Measurements from ENCODE around the gene BTBD2.

The BTBD2 gene

DNA sequence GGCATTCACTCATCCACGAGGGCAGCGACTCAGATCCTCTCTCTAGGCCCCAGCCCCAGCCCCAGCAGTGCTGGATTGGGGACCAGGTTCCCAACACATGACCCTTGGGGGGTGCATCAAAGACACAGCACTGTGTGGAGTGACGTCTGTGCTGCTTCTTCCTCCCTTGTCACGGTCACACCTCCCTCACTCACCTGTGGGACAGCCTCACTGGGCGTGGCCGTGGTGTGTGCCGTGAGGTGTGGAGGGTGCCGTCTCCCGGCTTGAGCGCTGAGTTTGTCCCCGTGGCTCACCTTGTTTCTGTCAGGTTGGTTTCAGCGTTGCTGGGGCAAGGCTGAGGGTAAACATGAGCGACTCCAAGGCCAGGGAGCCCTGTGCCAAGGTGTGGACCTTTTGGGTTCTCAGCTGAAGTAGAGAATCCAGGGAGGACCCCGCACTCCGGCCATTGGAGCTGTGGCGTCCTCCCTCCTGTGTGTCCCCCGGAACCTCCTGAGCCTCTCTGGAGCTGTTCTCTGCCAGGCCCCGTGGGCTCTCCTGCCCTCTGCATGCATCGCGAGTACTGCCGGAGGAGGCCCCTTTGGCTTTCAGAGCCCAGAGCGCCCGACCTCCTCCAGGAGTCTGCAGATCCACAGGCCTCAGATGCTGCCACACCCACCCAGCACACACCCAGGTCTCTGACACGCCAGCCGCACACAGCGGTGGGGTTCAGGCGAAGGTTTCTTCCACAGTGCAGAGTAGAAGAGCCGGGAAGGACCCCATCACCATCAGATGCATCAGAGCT is 40.9 kb downstream of the BTBD2 start:
- TF ChIP-seq FOXM1 (IDR thresholded peaks at IDR 0.05; ENCODE audit: borderline replicate concordance) (no peak), LEF1 (IDR thresholded peaks at IDR 0.05; ENCODE audit: borderline replicate concordance) (no peak), CTBP1 (IDR thresholded peaks at IDR 0.05; ENCODE audit: borderline replicate concordance) (no peak), HDGF (IDR thresholded peaks at IDR 0.05; ENCODE audit: borderline replicate concordance) (no peak), ZNF384 (IDR thresholded peaks at IDR 0.05) (no peak), NFRKB (IDR thresholded peaks at IDR 0.05) (no peak), SP1 (IDR thresholded peaks at IDR 0.05) (no peak), FOXK2 (IDR thresholded peaks at IDR 0.05) (no peak), BHLHE40 (IDR thresholded peaks at IDR 0.05; ENCODE audit: borderline replicate concordance) (no peak), ARNT (IDR thresholded peaks at IDR 0.05) (no peak), FOXA1 (IDR thresholded peaks at IDR 0.05) (no peak), L3MBTL2 (conservative IDR thresholded peaks at IDR 0.05) (no peak), SUZ12 (IDR thresholded peaks at IDR 0.05) (no peak), TARDBP (IDR thresholded peaks at IDR 0.05) (no peak), ELF4 (IDR thresholded peaks at IDR 0.05) (no peak)
- TF ChIP-seq, protein P1, sequence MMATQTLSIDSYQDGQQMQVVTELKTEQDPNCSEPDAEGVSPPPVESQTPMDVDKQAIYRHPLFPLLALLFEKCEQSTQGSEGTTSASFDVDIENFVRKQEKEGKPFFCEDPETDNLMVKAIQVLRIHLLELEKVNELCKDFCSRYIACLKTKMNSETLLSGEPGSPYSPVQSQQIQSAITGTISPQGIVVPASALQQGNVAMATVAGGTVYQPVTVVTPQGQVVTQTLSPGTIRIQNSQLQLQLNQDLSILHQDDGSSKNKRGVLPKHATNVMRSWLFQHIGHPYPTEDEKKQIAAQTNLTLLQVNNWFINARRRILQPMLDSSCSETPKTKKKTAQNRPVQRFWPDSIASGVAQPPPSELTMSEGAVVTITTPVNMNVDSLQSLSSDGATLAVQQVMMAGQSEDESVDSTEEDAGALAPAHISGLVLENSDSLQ (IDR thresholded peaks at IDR 0.05) = no peak
- CTCF ChIA-PET = no interaction called here
- DNase-seq (ENCODE audit: extremely low spot score) = no peak
- POLR2A ChIA-PET = no interaction called here

DNA sequence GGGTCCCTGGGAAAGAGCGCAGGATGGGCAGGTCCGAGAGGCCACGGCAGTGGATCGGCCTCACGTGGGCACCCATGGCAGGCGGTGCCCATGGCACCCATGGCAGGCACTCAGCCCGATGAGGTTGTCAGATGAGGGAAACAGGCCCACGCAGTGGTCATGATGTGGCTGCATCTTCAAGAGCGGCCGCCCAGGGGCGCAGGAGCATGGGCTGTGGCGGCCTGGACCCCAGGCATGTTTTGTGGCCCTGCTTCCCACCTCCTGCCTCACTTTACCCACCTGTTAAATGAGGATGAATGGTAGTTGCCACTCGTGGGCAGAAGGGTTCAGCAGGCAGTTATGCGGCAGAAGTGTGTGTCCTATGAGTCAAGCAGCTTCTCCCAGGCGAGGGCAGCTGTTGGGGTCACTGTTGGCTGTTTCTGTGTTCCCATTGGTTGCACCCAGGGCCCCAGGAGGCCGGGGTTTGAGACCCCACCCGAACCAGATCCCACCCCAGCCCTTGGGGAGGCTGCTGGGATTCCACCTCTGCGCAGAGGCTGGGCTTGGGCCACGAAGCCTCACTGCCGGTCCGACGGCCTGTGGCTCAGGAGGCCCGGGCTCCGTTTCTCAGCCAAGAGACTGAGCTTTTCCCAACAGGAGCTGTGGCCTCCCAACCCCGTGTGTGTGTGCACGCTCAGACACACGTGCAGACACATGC is 44.6 kb downstream of the BTBD2 start:
- CTCF ChIA-PET = no interaction called here
- POLR2A ChIA-PET = interaction anchor here (1.3 kb wide), 1 partner anchor 9 kb away, joined by 5 read pairs; no protein-coding TSS in a partner anchor
- no peak for TF ChIP-seq FOXM1 (IDR thresholded peaks at IDR 0.05; ENCODE audit: borderline replicate concordance)
- no peak for TF ChIP-seq BHLHE40 (IDR thresholded peaks at IDR 0.05; ENCODE audit: borderline replicate concordance)
- TF ChIP-seq SP1 (IDR thresholded peaks at IDR 0.05) = no peak
- TF ChIP-seq ARNT (IDR thresholded peaks at IDR 0.05) = no peak
- no peak for TF ChIP-seq L3MBTL2 (conservative IDR thresholded peaks at IDR 0.05)
- TF ChIP-seq ELF4 (IDR thresholded peaks at IDR 0.05) = no peak
- TF ChIP-seq, protein P1 (IDR thresholded peaks at IDR 0.05) = no peak
- no peak for TF ChIP-seq CTBP1 (IDR thresholded peaks at IDR 0.05; ENCODE audit: borderline replicate concordance)
- no peak for DNase-seq (ENCODE audit: extremely low spot score)

DNA sequence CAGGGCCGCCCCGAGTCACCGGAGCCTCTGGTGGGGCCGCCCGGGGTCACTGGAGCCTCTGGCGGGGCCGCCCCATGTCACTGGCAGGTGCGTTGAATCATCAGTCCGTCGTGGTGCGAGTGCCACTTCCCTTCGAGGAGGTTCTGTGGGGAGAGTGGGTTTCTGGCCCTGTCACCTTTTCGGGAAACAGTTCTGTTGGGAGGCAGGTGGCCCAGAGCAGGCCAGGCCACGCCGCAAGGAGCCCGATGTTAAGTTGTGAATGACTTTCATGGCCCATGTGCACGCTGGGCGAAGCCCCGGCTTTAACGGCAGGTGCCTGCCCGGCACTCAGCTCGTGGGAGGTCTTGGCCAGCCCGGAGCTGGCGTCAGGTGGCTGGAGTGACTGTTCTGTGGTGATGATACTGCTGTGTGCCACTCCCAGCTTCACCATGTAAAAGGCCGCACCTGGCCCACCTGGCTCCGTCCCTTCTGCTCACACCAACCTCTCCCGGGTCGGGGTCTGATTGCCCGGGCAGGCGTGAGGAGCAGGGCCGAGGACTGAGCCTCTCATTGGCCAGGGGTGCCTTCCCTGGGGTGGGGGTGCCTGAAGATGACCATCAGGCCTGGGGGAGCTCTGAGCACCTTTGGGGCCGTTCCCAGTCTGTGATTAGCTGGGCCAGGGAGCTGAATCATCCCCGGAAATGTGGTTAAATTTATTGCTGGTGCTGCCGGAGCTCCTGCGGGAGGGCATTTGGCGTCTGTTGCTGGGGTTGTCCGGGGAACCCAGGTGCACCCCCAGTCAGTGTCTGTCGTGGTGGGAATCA is 45.3 kb downstream of the BTBD2 start:
- no peak for TF ChIP-seq BHLHE40 (IDR thresholded peaks at IDR 0.05; ENCODE audit: borderline replicate concordance)
- no peak for TF ChIP-seq HDGF (IDR thresholded peaks at IDR 0.05; ENCODE audit: borderline replicate concordance)
- TF ChIP-seq, protein P1 (IDR thresholded peaks at IDR 0.05) = no peak
- no peak for TF ChIP-seq ELF4 (IDR thresholded peaks at IDR 0.05)
- TF ChIP-seq NFRKB (IDR thresholded peaks at IDR 0.05) = no peak
- TF ChIP-seq FOXM1 (IDR thresholded peaks at IDR 0.05; ENCODE audit: borderline replicate concordance) = no peak
- no peak for TF ChIP-seq FOXK2 (IDR thresholded peaks at IDR 0.05)
- TF ChIP-seq LEF1 (IDR thresholded peaks at IDR 0.05; ENCODE audit: borderline replicate concordance) = no peak
- no peak for TF ChIP-seq SP1 (IDR thresholded peaks at IDR 0.05)
- no peak for TF ChIP-seq ARNT (IDR thresholded peaks at IDR 0.05)
- no peak for TF ChIP-seq SUZ12 (IDR thresholded peaks at IDR 0.05)
- DNase-seq (ENCODE audit: extremely low spot score) = no peak
- POLR2A ChIA-PET = no interaction called here
- CTCF ChIA-PET = no interaction called here

DNA sequence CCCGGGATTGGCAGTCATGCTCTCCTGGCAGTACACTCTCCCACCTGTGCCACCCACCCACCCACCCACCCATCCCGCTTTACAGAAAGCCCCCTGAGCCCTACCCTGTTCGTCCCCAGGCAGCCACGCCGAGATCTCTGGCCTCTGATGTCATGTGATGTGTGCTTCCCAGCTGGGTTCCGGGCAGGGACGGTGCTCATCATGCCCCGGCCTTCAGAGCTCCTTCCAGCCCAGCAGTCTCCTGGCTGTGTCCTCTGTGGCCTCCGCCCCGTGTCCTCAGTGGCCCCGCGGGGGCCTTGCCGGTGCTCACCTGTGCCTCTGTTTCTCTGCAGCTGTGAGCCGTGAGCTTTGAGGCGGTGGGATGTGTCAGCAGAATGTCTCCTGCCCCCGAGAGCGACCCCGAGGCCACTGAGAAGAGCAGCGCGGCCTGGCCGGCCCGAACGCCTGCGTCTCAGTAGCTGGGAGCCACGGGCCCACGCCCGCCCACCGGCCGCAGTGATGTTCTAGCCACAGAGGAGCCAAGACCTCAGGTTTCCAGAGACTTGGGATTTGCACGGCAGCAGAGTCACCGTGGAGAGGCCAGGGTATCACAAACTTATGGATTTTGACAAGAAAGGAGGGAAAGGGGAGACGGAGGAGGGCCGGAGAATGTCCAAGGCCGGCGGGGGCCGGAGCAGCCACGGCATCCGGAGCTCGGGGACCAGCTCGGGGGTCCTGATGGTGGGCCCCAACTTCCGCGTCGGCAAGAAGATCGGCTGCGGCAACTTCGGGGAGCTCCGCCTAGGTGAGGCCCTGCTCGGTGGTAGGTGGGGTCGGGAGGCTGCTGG is 46.1 kb downstream of the BTBD2 start:
- no peak for TF ChIP-seq NFRKB (IDR thresholded peaks at IDR 0.05)
- TF ChIP-seq FOXM1 (IDR thresholded peaks at IDR 0.05; ENCODE audit: borderline replicate concordance) = no peak
- TF ChIP-seq ARNT (IDR thresholded peaks at IDR 0.05) = no peak
- no peak for TF ChIP-seq TARDBP (IDR thresholded peaks at IDR 0.05)
- TF ChIP-seq FOXA1 (IDR thresholded peaks at IDR 0.05) = no peak
- no peak for TF ChIP-seq HDGF (IDR thresholded peaks at IDR 0.05; ENCODE audit: borderline replicate concordance)
- TF ChIP-seq FOXK2 (IDR thresholded peaks at IDR 0.05) = no peak
- no peak for TF ChIP-seq LEF1 (IDR thresholded peaks at IDR 0.05; ENCODE audit: borderline replicate concordance)
- no peak for TF ChIP-seq CTBP1 (IDR thresholded peaks at IDR 0.05; ENCODE audit: borderline replicate concordance)
- TF ChIP-seq ZNF384 (IDR thresholded peaks at IDR 0.05) = no peak
- CTCF ChIA-PET = no interaction called here
- POLR2A ChIA-PET = no interaction called here
- no peak for DNase-seq (ENCODE audit: extremely low spot score)

Measured in HEK293T (cell line).